SIG-M5 treated with dmso at 0.1 percent for 504 hours (cell line): ENCODE results near the gene EPN3.

Experiments
- DNase-seq: peaks from one replicate; lab custom pipeline; 2025; ENCODE audit not compliant: unreplicated experiment; lab: John Stamatoyannopoulos, UW

Gene EPN3

GRCh38 chr17:50508573-50509460, 23.7 kb upstream of the EPN3 start:
- DNase-seq: no peak

- DNase-seq: peak; percentile 25
These were observed 21.5 kb upstream of the EPN3 start for GRCh38 chr17:50511058-50511457.

GRCh38 chr17:50513495-50513894, 19.0 kb upstream of the EPN3 start:
- no peak for DNase-seq

GRCh38 chr17:50514388-50514787, 18.1 kb upstream of the EPN3 start:
- no peak for DNase-seq

- no peak for DNase-seq
These were observed 17.4 kb upstream of the EPN3 start for GRCh38 chr17:50514936-50515702.

GRCh38 chr17:50517011-50517410, 15.5 kb upstream of the EPN3 start:
- DNase-seq: no peak

- DNase-seq: no peak
These were observed 14.8 kb upstream of the EPN3 start for GRCh38 chr17:50517504-50518383.

- DNase-seq: no peak
These were observed 14.0 kb upstream of the EPN3 start for GRCh38 chr17:50518384-50519023.

GRCh38 chr17:50519141-50519834, 13.2 kb upstream of the EPN3 start:
- no peak for DNase-seq

- DNase-seq: no peak
These were observed 12.1 kb upstream of the EPN3 start for GRCh38 chr17:50520483-50520882.

GRCh38 chr17:50521514-50521913, 11.0 kb upstream of the EPN3 start:
- DNase-seq: no peak

GRCh38 chr17:50522766-50523165, 9.8 kb upstream of the EPN3 start:
- DNase-seq: no peak

GRCh38 chr17:50523208-50523607, 9.3 kb upstream of the EPN3 start:
- DNase-seq: no peak

GRCh38 chr17:50524838-50525237, 7.7 kb upstream of the EPN3 start:
- no peak for DNase-seq

GRCh38 chr17:50527155-50527762, 5.3 kb upstream of the EPN3 start:
- peak; percentile 37 for DNase-seq

- no peak for DNase-seq
These were observed 4.5 kb upstream of the EPN3 start for GRCh38 chr17:50527949-50528474.

GRCh38 chr17:50529849-50530248, 2.7 kb upstream of the EPN3 start:
- no peak for DNase-seq

GRCh38 chr17:50531428-50532025, 1.0 kb upstream of the EPN3 start:
- no peak for DNase-seq

GRCh38 chr17:50533185-50533584, 650 bp downstream of the EPN3 start:
- no peak for DNase-seq
